ENCODE measurements around the gene MMP2. TPM values are rescaled to one million over a fixed set of nuclear protein-coding genes. Genes with fewer than 3 reads are reported as not detected.

Gene MMP2
- total and polyA plus RNA-seq, 2 experiments from 2014 or later = 25.6 to 43.8 TPM

DNA sequence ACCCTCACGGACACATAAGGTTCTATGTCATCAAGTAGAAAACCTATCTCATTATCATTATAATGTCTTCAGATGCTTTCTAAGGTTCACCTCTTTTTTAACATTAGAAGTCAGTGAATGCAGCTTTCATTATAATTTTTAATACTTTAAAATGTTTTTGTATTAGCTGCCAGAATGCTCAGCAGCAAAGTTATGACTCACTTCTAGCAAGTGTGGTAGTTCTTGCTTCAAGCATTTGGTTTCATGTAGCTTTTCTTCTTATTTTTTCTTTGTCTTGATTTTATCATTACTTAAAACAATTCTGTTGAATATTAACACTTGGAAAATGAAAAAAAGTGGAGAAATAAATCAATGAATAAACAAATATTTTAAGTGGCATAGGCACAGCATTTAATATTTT is 53.2 kb downstream of the MMP2 start (continued):
- TF ChIP-seq, protein P1, sequence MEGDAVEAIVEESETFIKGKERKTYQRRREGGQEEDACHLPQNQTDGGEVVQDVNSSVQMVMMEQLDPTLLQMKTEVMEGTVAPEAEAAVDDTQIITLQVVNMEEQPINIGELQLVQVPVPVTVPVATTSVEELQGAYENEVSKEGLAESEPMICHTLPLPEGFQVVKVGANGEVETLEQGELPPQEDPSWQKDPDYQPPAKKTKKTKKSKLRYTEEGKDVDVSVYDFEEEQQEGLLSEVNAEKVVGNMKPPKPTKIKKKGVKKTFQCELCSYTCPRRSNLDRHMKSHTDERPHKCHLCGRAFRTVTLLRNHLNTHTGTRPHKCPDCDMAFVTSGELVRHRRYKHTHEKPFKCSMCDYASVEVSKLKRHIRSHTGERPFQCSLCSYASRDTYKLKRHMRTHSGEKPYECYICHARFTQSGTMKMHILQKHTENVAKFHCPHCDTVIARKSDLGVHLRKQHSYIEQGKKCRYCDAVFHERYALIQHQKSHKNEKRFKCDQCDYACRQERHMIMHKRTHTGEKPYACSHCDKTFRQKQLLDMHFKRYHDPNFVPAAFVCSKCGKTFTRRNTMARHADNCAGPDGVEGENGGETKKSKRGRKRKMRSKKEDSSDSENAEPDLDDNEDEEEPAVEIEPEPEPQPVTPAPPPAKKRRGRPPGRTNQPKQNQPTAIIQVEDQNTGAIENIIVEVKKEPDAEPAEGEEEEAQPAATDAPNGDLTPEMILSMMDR (conservative IDR thresholded peaks at IDR 0.05; ENCODE audit: low read depth in 2 of 2) = no peak
- TF ChIP-seq STAT1 (IDR thresholded peaks at IDR 0.05; ENCODE audit: unreplicated experiment) = no peak
- no peak for TF ChIP-seq REST (IDR thresholded peaks at IDR 0.05; ENCODE audit: unreplicated experiment)
- no peak for TF ChIP-seq JUNB (IDR thresholded peaks at IDR 0.05; ENCODE audit: unreplicated experiment)
- TF ChIP-seq, protein P2, sequence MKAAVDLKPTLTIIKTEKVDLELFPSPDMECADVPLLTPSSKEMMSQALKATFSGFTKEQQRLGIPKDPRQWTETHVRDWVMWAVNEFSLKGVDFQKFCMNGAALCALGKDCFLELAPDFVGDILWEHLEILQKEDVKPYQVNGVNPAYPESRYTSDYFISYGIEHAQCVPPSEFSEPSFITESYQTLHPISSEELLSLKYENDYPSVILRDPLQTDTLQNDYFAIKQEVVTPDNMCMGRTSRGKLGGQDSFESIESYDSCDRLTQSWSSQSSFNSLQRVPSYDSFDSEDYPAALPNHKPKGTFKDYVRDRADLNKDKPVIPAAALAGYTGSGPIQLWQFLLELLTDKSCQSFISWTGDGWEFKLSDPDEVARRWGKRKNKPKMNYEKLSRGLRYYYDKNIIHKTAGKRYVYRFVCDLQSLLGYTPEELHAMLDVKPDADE (IDR thresholded peaks at IDR 0.05) = no peak
- no peak for TF ChIP-seq ZNF331 (CRISPR knock-in tag; IDR thresholded peaks at IDR 0.05; ENCODE audit: low read depth)
- TF ChIP-seq EZH2 (IDR thresholded peaks at IDR 0.05; ENCODE audit: low read depth, unreplicated experiment) = no peak
- TF ChIP-seq CREB1 (CRISPR knock-in tag; IDR thresholded peaks at IDR 0.05; ENCODE audit: low read depth) = no peak

- Mint-ChIP-seq H3K4me3 (no peak overlapping the region), H3K27ac (no peak overlapping the region), H3K27me3 (ENCODE audit: insufficient read depth, low read depth, poor library complexity) (peaks cover 2% of the 10 kb centered on the region), H3K9me3 (no peaks in the 10 kb centered on the region), H3K4me1 (peaks cover 5% of the 10 kb centered on the region), H3K36me3 (ENCODE audit: low read depth) (no peaks in the 10 kb centered on the region)
- no peak overlapping the region for H3K4me3 ChIP-seq
- no peaks in the 10 kb centered on the region for H3K9me2 ChIP-seq (ENCODE audit: insufficient read depth)
- H3F3A ChIP-seq (replicated peaks; ENCODE audit: low read depth) = no peaks in the 10 kb centered on the region
- DNase-seq (ENCODE audit: low spot score) = no peak
- 0 out of 2 replicates have a peak, but pooled peaks cover 5% of the 10 kb centered on the region for H3K4me1 ChIP-seq (ENCODE audit: insufficient read depth)
- H2AFZ ChIP-seq = no peak overlapping the region
- no peaks in the 10 kb centered on the region for H3K36me3 ChIP-seq (ENCODE audit: insufficient read depth)
- H3K27me3 ChIP-seq (ENCODE audit: insufficient read depth) = no peaks in the 10 kb centered on the region
- H4K20me1 ChIP-seq (replicated peaks; ENCODE audit: insufficient read depth) = no peaks in the 10 kb centered on the region
- H3K27ac ChIP-seq (ENCODE audit: low read depth) = no peak overlapping the region
- no peak for ATAC-seq
- no peak overlapping the region for H3K4me2 ChIP-seq
- no peaks in the 10 kb centered on the region for H3K79me2 ChIP-seq (replicated peaks; ENCODE audit: insufficient read depth)
- TF ChIP-seq, protein P2 (IDR thresholded peaks at IDR 0.05) = no peak
- no peak for TF ChIP-seq REST (IDR thresholded peaks at IDR 0.05; ENCODE audit: unreplicated experiment)
- no peak for TF ChIP-seq JUNB (IDR thresholded peaks at IDR 0.05; ENCODE audit: unreplicated experiment)
- TF ChIP-seq, protein P1 (conservative IDR thresholded peaks at IDR 0.05; ENCODE audit: low read depth in 2 of 2) = no peak
- TF ChIP-seq NANOG (IDR thresholded peaks at IDR 0.05; ENCODE audit: borderline replicate concordance) = no peak
- no peak for TF ChIP-seq POLR2AphosphoS5 (IDR thresholded peaks at IDR 0.05; ENCODE audit: low read depth)
- no peak for TF ChIP-seq CREB1 (CRISPR knock-in tag; IDR thresholded peaks at IDR 0.05; ENCODE audit: low read depth)
These were observed 55.8 kb downstream of the MMP2 start for GRCh38 chr16:55534756-55535155.

All from GM23338 (cell line).